Epithelial cell of prostate (primary cell): ENCODE results near the gene TBRG1.

ENCODE experiments used
- DNase-seq: peaks from one replicate; pipeline ENCODE4 v3.0.0-alpha.2; 2011; ENCODE audit warnings: low read depth, low spot score
- H3K27ac ChIP-seq: fragments of 450-650 bp; 2 replicates; pipeline ENCODE4 v1.5.1; 2017; ENCODE audit warnings: mild to moderate bottlenecking

TBRG1 gene

GRCh38 chr11:124656774-124657630 is 34.3 kb downstream of the TBRG1 start:
- H3K27ac ChIP-seq: peak overlapping the region; percentile 8
- DNase-seq: no peak

GRCh38 chr11:124657904-124658303 is 35.2 kb downstream of the TBRG1 start:
- no peak overlapping the region for H3K27ac ChIP-seq
- no peak for DNase-seq

GRCh38 chr11:124658501-124658900 is 35.8 kb downstream of the TBRG1 start:
- DNase-seq: no peak
- H3K27ac ChIP-seq: no peak overlapping the region

GRCh38 chr11:124658986-124659385 is 36.3 kb downstream of the TBRG1 start:
- no peak overlapping the region for H3K27ac ChIP-seq
- DNase-seq: no peak

- H3K27ac ChIP-seq: no peak overlapping the region
- DNase-seq: no peak
Measured at GRCh38 chr11:124661553-124661952, 38.9 kb downstream of the TBRG1 start.

- DNase-seq: no peak
- H3K27ac ChIP-seq: no peak overlapping the region
Measured at GRCh38 chr11:124662106-124662505, 39.4 kb downstream of the TBRG1 start.

- no peak overlapping the region for H3K27ac ChIP-seq
- DNase-seq: no peak
Measured at GRCh38 chr11:124663861-124664260, 41.2 kb downstream of the TBRG1 start.

- DNase-seq: no peak
- no peak overlapping the region for H3K27ac ChIP-seq
Measured at GRCh38 chr11:124667601-124668000, 44.9 kb downstream of the TBRG1 start.

- DNase-seq: no peak
- H3K27ac ChIP-seq: no peak overlapping the region
Measured at GRCh38 chr11:124669193-124669592, 46.5 kb downstream of the TBRG1 start.

- H3K27ac ChIP-seq: no peak overlapping the region
- DNase-seq: no peak
Measured at GRCh38 chr11:124670732-124671131, 48.1 kb downstream of the TBRG1 start.

GRCh38 chr11:124672536-124673215 is 50.0 kb downstream of the TBRG1 start:
- H3K27ac ChIP-seq: no peak overlapping the region

GRCh38 chr11:124673333-124674167 is 50.9 kb downstream of the TBRG1 start, which contains the start of the genes SIAE and SPA17:
Gene SIAE, minus strand, starts transcription at chr11:124673739. Its CDS starts 31 bp downstream, at chr11:124673708.
Gene SPA17, plus strand, starts transcription at chr11:124673904. Its CDS starts 1,361 bp downstream, at chr11:124675265.
- peak; percentile 88 for DNase-seq
- H3K27ac ChIP-seq: peak within 1 kb of the TSS; percentile 23

More at GRCh38 chr11:124672536-124673215, 50.0 kb downstream of the TBRG1 start:
- DNase-seq: no peak

GRCh38 chr11:124674168-124674517 is 51.5 kb downstream of the TBRG1 start:
- peak overlapping the region; percentile 23 for H3K27ac ChIP-seq
- no peak for DNase-seq

GRCh38 chr11:124674571-124674970 is 51.9 kb downstream of the TBRG1 start:
- DNase-seq: no peak
- no peak overlapping the region for H3K27ac ChIP-seq

- no peak overlapping the region for H3K27ac ChIP-seq
- no peak for DNase-seq
Measured at GRCh38 chr11:124676386-124676785, 53.7 kb downstream of the TBRG1 start.

- no peak for DNase-seq
- H3K27ac ChIP-seq: no peak overlapping the region
Measured at GRCh38 chr11:124678416-124678815, 55.8 kb downstream of the TBRG1 start.

- DNase-seq: no peak
- no peak overlapping the region for H3K27ac ChIP-seq
Measured at GRCh38 chr11:124681421-124681820, 58.8 kb downstream of the TBRG1 start.

- no peak for DNase-seq
- no peak overlapping the region for H3K27ac ChIP-seq
Measured at GRCh38 chr11:124682443-124682842, 59.8 kb downstream of the TBRG1 start.
